H9 (cell line): ENCODE data around the gene XRCC2. TPM values are rescaled to one million over a fixed set of nuclear protein-coding genes. Genes with fewer than 3 reads are reported as not detected.

Experiments
- DNase-seq: peaks from one replicate; pipeline ENCODE4 v3.0.0-alpha.2; 2017
- H2AFZ ChIP-seq: one replicate; pipeline ENCODE4 v1.6.1; 2013; ENCODE audit warnings: mild to moderate bottlenecking, low read length, control low read depth, moderate library complexity
- H2AK5ac ChIP-seq: 2 replicates; pipeline ENCODE4 v1.6.1; 2013; ENCODE audit warnings: low read length, control low read depth, mixed read lengths; ENCODE audit not compliant: insufficient read length
- H2BK120ac ChIP-seq: one replicate; pipeline ENCODE4 v1.6.1; 2013; ENCODE audit warnings: low read depth, mild to moderate bottlenecking, low read length, control low read depth, inconsistent platforms; ENCODE audit not compliant: poor library complexity, severe bottlenecking
- H2BK12ac ChIP-seq: 2 replicates; pipeline ENCODE4 v1.6.1; 2013; ENCODE audit warnings: low read length, control low read depth, mixed read lengths, low read depth; ENCODE audit not compliant: insufficient read length
- H2BK15ac ChIP-seq: 2 replicates; pipeline ENCODE4 v1.6.1; 2013; ENCODE audit warnings: low read depth, low read length, control low read depth
- H2BK20ac ChIP-seq: one replicate; pipeline ENCODE4 v1.6.1; 2013; ENCODE audit warnings: low read depth, mild to moderate bottlenecking, low read length, control low read depth, inconsistent platforms; ENCODE audit not compliant: poor library complexity, severe bottlenecking
- H2BK5ac ChIP-seq: 2 replicates; pipeline ENCODE4 v1.6.1; 2013; ENCODE audit warnings: low read length, control low read depth, mixed read lengths; ENCODE audit not compliant: insufficient read length
- H3K14ac ChIP-seq: 2 replicates; pipeline ENCODE4 v1.6.1; 2013; ENCODE audit warnings: low read length, control low read depth; ENCODE audit not compliant: insufficient read depth
- H3K18ac ChIP-seq: 2 replicates; pipeline ENCODE4 v1.6.1; 2013; ENCODE audit warnings: low read depth, mild to moderate bottlenecking, mixed read lengths, low read length, control low read depth; ENCODE audit not compliant: insufficient read length
- H3K23ac ChIP-seq: 2 replicates; pipeline ENCODE4 v1.6.1; 2013; ENCODE audit warnings: low read length, control low read depth, mixed read lengths, low read depth; ENCODE audit not compliant: insufficient read length
- H3K23me2 ChIP-seq: 2 replicates; pipeline ENCODE4 v1.6.1; 2013; ENCODE audit warnings: low read depth, mild to moderate bottlenecking, mixed read lengths, low read length, control low read depth; ENCODE audit not compliant: insufficient read length, poor library complexity, severe bottlenecking
- H3K27ac ChIP-seq: 2 replicates; pipeline ENCODE4 v1.5.1; 2013; ENCODE audit warnings: low read length, control low read depth, mixed read lengths, low read depth; ENCODE audit not compliant: insufficient read length
- H3K27me3 ChIP-seq: 2 replicates; pipeline ENCODE4 v1.6.1; 2013; ENCODE audit warnings: low read length, control low read depth, inconsistent platforms; ENCODE audit not compliant: insufficient read depth
- H3K4ac ChIP-seq: 2 replicates; pipeline ENCODE4 v1.6.1; 2013; ENCODE audit warnings: low read depth, mild to moderate bottlenecking, control low read depth, inconsistent platforms, low read length, moderate library complexity
- H3K4me1 ChIP-seq: 2 replicates; pipeline ENCODE4 v1.6.1; 2013; ENCODE audit warnings: low read length, control low read depth, inconsistent platforms; ENCODE audit not compliant: insufficient read depth
- H3K4me2 ChIP-seq: 2 replicates; pipeline ENCODE4 v1.6.1; 2013; ENCODE audit warnings: low read length, control low read depth, mixed read lengths; ENCODE audit not compliant: insufficient read length, insufficient read depth
- H3K56ac ChIP-seq: 2 replicates; pipeline ENCODE4 v1.6.1; 2013; ENCODE audit warnings: low read depth, mild to moderate bottlenecking, mixed read lengths, low read length, control low read depth; ENCODE audit not compliant: insufficient read length
- H3K79me1 ChIP-seq: 2 replicates; pipeline ENCODE4 v1.6.1; 2013; ENCODE audit warnings: low read depth, mild to moderate bottlenecking, moderate library complexity, low read length, control low read depth, inconsistent platforms; ENCODE audit not compliant: insufficient read depth, poor library complexity, severe bottlenecking
- H3K79me2 ChIP-seq: 2 replicates; pipeline ENCODE4 v1.6.1; 2013; ENCODE audit warnings: low read length, control low read depth, inconsistent platforms; ENCODE audit not compliant: insufficient read depth
- H3K9ac ChIP-seq: 2 replicates; pipeline ENCODE4 v1.6.1; 2013; ENCODE audit warnings: low read length, control low read depth, mixed read lengths; ENCODE audit not compliant: insufficient read length; ENCODE audit errors: extremely low read depth
- H3K9me3 ChIP-seq: one replicate; pipeline ENCODE4 v1.6.1; 2013; ENCODE audit warnings: low read depth, low read length, inconsistent platforms; ENCODE audit not compliant: control insufficient read depth
- H3T11ph ChIP-seq: one replicate; pipeline ENCODE4 v1.6.1; 2013; ENCODE audit warnings: mild to moderate bottlenecking, low read length, control low read depth, inconsistent platforms
- H4K20me1 ChIP-seq: one replicate; pipeline ENCODE4 v1.6.1; 2013; ENCODE audit not compliant: control insufficient read depth, insufficient read length, insufficient read depth
- H4K5ac ChIP-seq: 2 replicates; pipeline ENCODE4 v1.6.1; 2013; ENCODE audit warnings: low read depth, mild to moderate bottlenecking, mixed read lengths, low read length, control low read depth; ENCODE audit not compliant: insufficient read length
- H4K8ac ChIP-seq: replicated peaks from 2 replicates; pipeline ENCODE4 v1.6.1; 2013; ENCODE audit warnings: low read length, control low read depth, mixed read lengths, low read depth; ENCODE audit not compliant: insufficient read length
- H4K91ac ChIP-seq: 2 replicates; pipeline ENCODE4 v1.6.1; 2013; ENCODE audit warnings: low read depth, mild to moderate bottlenecking, moderate library complexity, mixed read lengths, low read length, control low read depth; ENCODE audit not compliant: insufficient read length
- H3K27ac Mint-ChIP-seq, 3 experiments: 2 replicates in 2 of 3; 3 replicates in 1 of 3; pipeline ENCODE4 v1.8.0; 2020 to 2021; ENCODE audit warnings: mixed read lengths in 3 of 3, mild to moderate bottlenecking in 1 of 3, moderate library complexity in 1 of 3
- H3K27me3 Mint-ChIP-seq: 2 replicates; pipeline ENCODE4 v1.8.0; 2021; ENCODE audit warnings: low read depth, mild to moderate bottlenecking, moderate library complexity, mixed read lengths
- H3K36me3 Mint-ChIP-seq, 3 experiments: 2 replicates in 2 of 3; 3 replicates in 1 of 3; pipeline ENCODE4 v1.8.0; 2020 to 2021; ENCODE audit warnings: low read depth in 3 of 3, mixed read lengths in 3 of 3; ENCODE audit not compliant: insufficient read depth in 1 of 3
- H3K4me1 Mint-ChIP-seq, 2 experiments: 2 replicates each; pipeline ENCODE4 v1.8.0; 2020; ENCODE audit warnings: mixed read lengths in 2 of 2
- H3K4me3 Mint-ChIP-seq, 2 experiments: 2 replicates in 1 of 2; 3 replicates in 1 of 2; pipeline ENCODE4 v1.8.0; 2020 to 2021; ENCODE audit warnings: mild to moderate bottlenecking in 2 of 2, mixed read lengths in 2 of 2, moderate library complexity in 1 of 2
- H3K9me3 Mint-ChIP-seq, 2 experiments: 2 replicates in 1 of 2; 3 replicates in 1 of 2; pipeline ENCODE4 v1.8.0; 2020; ENCODE audit warnings: mild to moderate bottlenecking in 2 of 2, mixed read lengths in 2 of 2, moderate library complexity in 1 of 2
- WGBS: extraction: QIAGEN DNeasy Blood & Tissue Kit; methylation state at CpG from one replicate; pipeline ENCODE4 v1.1.7; 2013; ENCODE audit warnings: missing lambda C conversion rate, low lambda C conversion rate, mixed read lengths; ENCODE audit not compliant: insufficient read length; ENCODE audit errors: extremely low coverage; 5-methylcytosine and 5-hydroxymethylcytosine counted together
- total RNA-seq: library from RNA; stranded (reverse); gene quantifications from 2 replicates; pipeline ENCODE4 v1.2.1, GENCODE V29; 2021
- TF ChIP-seq, protein P1 (sequence below): fragments of 200-600 bp; sonication (generic); conservative IDR thresholded peaks from 3 replicates; pipeline ENCODE4 v1.8.0; 2021; ENCODE audit warnings: antibody characterized with exemption, mild to moderate bottlenecking

The XRCC2 gene
- total RNA-seq, 1 experiment from 2014 or later: 22.8 TPM

DNA sequence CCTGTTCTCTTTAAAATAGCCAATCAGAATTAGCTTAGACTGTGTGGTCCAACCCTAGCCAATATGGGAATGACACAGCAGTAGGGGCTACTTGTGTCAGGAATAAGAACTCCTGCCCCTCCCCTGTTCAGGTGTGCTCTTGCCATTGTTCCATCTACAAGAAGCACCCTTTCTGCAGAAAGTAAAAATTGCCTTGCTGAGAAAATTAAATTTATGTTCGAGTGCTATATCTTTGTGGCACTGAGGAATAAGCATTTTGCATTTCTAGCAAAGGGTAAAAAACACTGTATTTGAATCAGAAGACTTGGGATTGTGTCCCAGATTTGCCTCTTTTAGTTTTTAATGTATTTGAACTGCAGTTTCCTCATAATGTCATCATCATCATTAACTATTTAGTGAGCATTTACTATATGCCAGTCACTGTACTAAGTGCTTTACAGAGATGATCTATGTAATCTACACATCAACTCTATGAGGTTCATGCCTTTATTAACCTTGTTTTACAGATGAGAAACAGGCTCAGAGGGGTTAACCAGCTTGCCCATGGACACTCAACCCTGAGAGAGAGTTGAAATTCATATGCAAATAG is 28.9 kb upstream of the XRCC2 start:
- Histone ChIP-seq H3K18ac (no peak overlapping the region), H3K27ac (no peak overlapping the region), H2BK12ac (no peak overlapping the region), H4K5ac (no peak overlapping the region), H3K9ac (no peak overlapping the region), H4K8ac (no peak overlapping the region), H2AK5ac (no peak overlapping the region), H2BK20ac (no peak overlapping the region), H3T11ph (no peak overlapping the region), H4K91ac (no peak overlapping the region), H3K79me1 (no peaks in the 10 kb centered on the region), H3K56ac (no peak overlapping the region), H3K4ac (no peak overlapping the region), H3K23ac (no peak overlapping the region), H2AFZ (no peak overlapping the region), H3K79me2 (no peaks in the 10 kb centered on the region), H3K27me3 (no peaks in the 10 kb centered on the region), H3K14ac (no peak overlapping the region), H3K4me1 (no peaks in the 10 kb centered on the region), H4K20me1 (no peaks in the 10 kb centered on the region), H3K23me2 (no peaks in the 10 kb centered on the region), H2BK15ac (no peak overlapping the region), H2BK120ac (no peak overlapping the region), H3K4me2 (no peak overlapping the region), H2BK5ac (no peak overlapping the region), H3K9me3 (no peaks in the 10 kb centered on the region)
- H3K36me3 Mint-ChIP-seq: peaks cover 0 to 15% (median 13%) of the 10 kb centered on the region in 3 experiments
- no peak for DNase-seq
- peaks cover 35 to 38% of the 10 kb centered on the region in 2 experiments for H3K9me3 Mint-ChIP-seq
- H3K4me1 Mint-ChIP-seq: peaks cover 0 to 4% of the 10 kb centered on the region in 2 experiments; a peak in 1 of 4 replicates
- H3K27ac Mint-ChIP-seq: no peak overlapping the region; a peak in 1 of 7 replicates
- WGBS: no CpG with 5 or more reads among the region's 1 CpG
- TF ChIP-seq, protein P1, sequence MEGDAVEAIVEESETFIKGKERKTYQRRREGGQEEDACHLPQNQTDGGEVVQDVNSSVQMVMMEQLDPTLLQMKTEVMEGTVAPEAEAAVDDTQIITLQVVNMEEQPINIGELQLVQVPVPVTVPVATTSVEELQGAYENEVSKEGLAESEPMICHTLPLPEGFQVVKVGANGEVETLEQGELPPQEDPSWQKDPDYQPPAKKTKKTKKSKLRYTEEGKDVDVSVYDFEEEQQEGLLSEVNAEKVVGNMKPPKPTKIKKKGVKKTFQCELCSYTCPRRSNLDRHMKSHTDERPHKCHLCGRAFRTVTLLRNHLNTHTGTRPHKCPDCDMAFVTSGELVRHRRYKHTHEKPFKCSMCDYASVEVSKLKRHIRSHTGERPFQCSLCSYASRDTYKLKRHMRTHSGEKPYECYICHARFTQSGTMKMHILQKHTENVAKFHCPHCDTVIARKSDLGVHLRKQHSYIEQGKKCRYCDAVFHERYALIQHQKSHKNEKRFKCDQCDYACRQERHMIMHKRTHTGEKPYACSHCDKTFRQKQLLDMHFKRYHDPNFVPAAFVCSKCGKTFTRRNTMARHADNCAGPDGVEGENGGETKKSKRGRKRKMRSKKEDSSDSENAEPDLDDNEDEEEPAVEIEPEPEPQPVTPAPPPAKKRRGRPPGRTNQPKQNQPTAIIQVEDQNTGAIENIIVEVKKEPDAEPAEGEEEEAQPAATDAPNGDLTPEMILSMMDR: no peak
- no peaks in the 10 kb centered on the region; the same call in 1 of the 2 replicates for H3K27me3 Mint-ChIP-seq
- no peak overlapping the region for H3K4me3 Mint-ChIP-seq
